ENCODE data around the gene AGER.
A peak's percentile ranks its signal among the peaks of the same experiment; 100 is the strongest.
"Not testable (repeated sequence)": the region's sequence is repeated elsewhere in the genome, so short reads cannot be mapped to it uniquely, and the experiment has no call there.

Gene AGER

GRCh38 chr6:32198345-32198696, 14.3 kb upstream of the AGER start:
- no peak for DNase-seq

- no peak for DNase-seq
These were observed 12.9 kb upstream of the AGER start for GRCh38 chr6:32196682-32197616.

- DNase-seq = peak; percentile 52
These were observed 12.0 kb upstream of the AGER start for GRCh38 chr6:32195902-32196681.

- peak; percentile 100 for DNase-seq
These were observed 11.5 kb upstream of the AGER start for GRCh38 chr6:32195652-32195901.

- no peak for DNase-seq
These were observed 11.0 kb upstream of the AGER start for GRCh38 chr6:32194825-32195651.

- DNase-seq = no peak
These were observed 10.3 kb upstream of the AGER start for GRCh38 chr6:32194388-32194787.

GRCh38 chr6:32193096-32193495, 9.0 kb upstream of the AGER start:
- not testable (repeated sequence) for DNase-seq

- DNase-seq = no peak
These were observed 8.6 kb upstream of the AGER start, which contains the start of gene GPSM3 for GRCh38 chr6:32192608-32193039. Gene GPSM3 (minus strand): TSS chr6:32192643. CDS start chr6:32192513, 130 bp downstream.

- DNase-seq = no peak
These were observed 7.9 kb upstream of the AGER start for GRCh38 chr6:32191696-32192607.

- DNase-seq = no peak
These were observed 7.0 kb upstream of the AGER start for GRCh38 chr6:32190911-32191677.

GRCh38 chr6:32190054-32190851, 6.2 kb upstream of the AGER start, which contains the start of gene PBX2:
Gene PBX2 (minus strand): TSS chr6:32190202. CDS start chr6:32189915, 287 bp downstream.
- DNase-seq = peak; percentile 67

- no peak for DNase-seq
These were observed 5.6 kb upstream of the AGER start for GRCh38 chr6:32189742-32190053.

GRCh38 chr6:32189069-32189741, 5.2 kb upstream of the AGER start:
- no peak for DNase-seq

- no peak for DNase-seq
These were observed 4.5 kb upstream of the AGER start for GRCh38 chr6:32188381-32189068.

GRCh38 chr6:32187725-32188380, 3.8 kb upstream of the AGER start:
- not testable (repeated sequence) for DNase-seq

GRCh38 chr6:32187009-32187709, 3.1 kb upstream of the AGER start:
- DNase-seq = no peak

- not testable (repeated sequence) for DNase-seq
These were observed 2.2 kb upstream of the AGER start for GRCh38 chr6:32186151-32186840.
